ENCODE measurements around the gene SYNDIG1. TPM values are rescaled to one million over a fixed set of nuclear protein-coding genes. Genes with fewer than 3 reads are reported as not detected.

SYNDIG1 gene
- total RNA-seq, 3 donors from 2014 or later = not detected

- Mint-ChIP-seq H3K4me3 (no peak overlapping the region), H3K36me3 (ENCODE audit: insufficient read depth) (no peaks in the 10 kb centered on the region), H3K27me3 (ENCODE audit: low read depth) (peaks cover 48% of the 10 kb centered on the region), H3K4me1 (ENCODE audit: low read depth) (peaks cover 9% of the 10 kb centered on the region), H3K9me3 (no peaks in the 10 kb centered on the region)
- no peak for ATAC-seq
- DNase-seq = no peak
Observed at GRCh38 chr20:24472426-24472825, 3.0 kb downstream of the SYNDIG1 start.

- Mint-ChIP-seq H3K9me3 (no peaks in the 10 kb centered on the region), H3K4me3 (no peak overlapping the region), H3K36me3 (ENCODE audit: insufficient read depth) (no peaks in the 10 kb centered on the region), H3K27me3 (ENCODE audit: low read depth) (peaks cover 36% of the 10 kb centered on the region), H3K4me1 (ENCODE audit: low read depth) (peaks cover 9% of the 10 kb centered on the region)
- ATAC-seq = no peak
- DNase-seq = no peak
Observed at GRCh38 chr20:24473435-24474223, 4.2 kb downstream of the SYNDIG1 start.

GRCh38 chr20:24477831-24478547 is 8.6 kb downstream of the SYNDIG1 start:
- Mint-ChIP-seq H3K36me3 (ENCODE audit: insufficient read depth) (no peaks in the 10 kb centered on the region), H3K4me1 (ENCODE audit: low read depth) (no peaks in the 10 kb centered on the region), H3K9me3 (no peaks in the 10 kb centered on the region), H3K27me3 (ENCODE audit: low read depth) (peaks cover 7% of the 10 kb centered on the region), H3K4me3 (no peak overlapping the region)
- DNase-seq = no peak
- no peak for ATAC-seq

- ATAC-seq = no peak
- no peak for DNase-seq
- Mint-ChIP-seq H3K27me3 (ENCODE audit: low read depth) (peaks cover 7% of the 10 kb centered on the region), H3K9me3 (no peaks in the 10 kb centered on the region), H3K4me1 (ENCODE audit: low read depth) (no peaks in the 10 kb centered on the region), H3K36me3 (ENCODE audit: insufficient read depth) (no peaks in the 10 kb centered on the region), H3K4me3 (no peak overlapping the region)
Observed at GRCh38 chr20:24478584-24478983, 9.2 kb downstream of the SYNDIG1 start.

GRCh38 chr20:24479106-24479505 is 9.7 kb downstream of the SYNDIG1 start:
- Mint-ChIP-seq H3K4me1 (ENCODE audit: low read depth) (no peaks in the 10 kb centered on the region), H3K9me3 (no peaks in the 10 kb centered on the region), H3K4me3 (no peak overlapping the region), H3K36me3 (ENCODE audit: insufficient read depth) (no peaks in the 10 kb centered on the region), H3K27me3 (ENCODE audit: low read depth) (peaks cover 7% of the 10 kb centered on the region)
- DNase-seq (no peak), ATAC-seq (no peak)

GRCh38 chr20:24479595-24479994 is 10.2 kb downstream of the SYNDIG1 start:
- H3K27me3 Mint-ChIP-seq (ENCODE audit: low read depth) = peaks cover 2% of the 10 kb centered on the region
- H3K4me1 Mint-ChIP-seq (ENCODE audit: low read depth) = no peaks in the 10 kb centered on the region
- no peak for DNase-seq
- no peaks in the 10 kb centered on the region for H3K9me3 Mint-ChIP-seq
- H3K36me3 Mint-ChIP-seq (ENCODE audit: insufficient read depth) = no peaks in the 10 kb centered on the region
- no peak overlapping the region for H3K4me3 Mint-ChIP-seq
- no peak for ATAC-seq

GRCh38 chr20:24480509-24480908 is 11.1 kb downstream of the SYNDIG1 start:
- Mint-ChIP-seq H3K4me1 (ENCODE audit: low read depth) (no peaks in the 10 kb centered on the region), H3K4me3 (no peak overlapping the region), H3K27me3 (ENCODE audit: low read depth) (peaks cover 2% of the 10 kb centered on the region), H3K9me3 (no peaks in the 10 kb centered on the region), H3K36me3 (ENCODE audit: insufficient read depth) (no peaks in the 10 kb centered on the region)
- DNase-seq (no peak), ATAC-seq (no peak)

- Mint-ChIP-seq H3K36me3 (ENCODE audit: insufficient read depth) (no peaks in the 10 kb centered on the region), H3K4me1 (ENCODE audit: low read depth) (no peaks in the 10 kb centered on the region), H3K27me3 (ENCODE audit: low read depth) (peaks cover 2% of the 10 kb centered on the region), H3K9me3 (no peaks in the 10 kb centered on the region), H3K4me3 (no peak overlapping the region)
- no peak for DNase-seq
- ATAC-seq = no peak
Observed at GRCh38 chr20:24481173-24481572, 11.7 kb downstream of the SYNDIG1 start.

GRCh38 chr20:24483435-24484080 is 14.1 kb downstream of the SYNDIG1 start:
- no peaks in the 10 kb centered on the region for H3K9me3 Mint-ChIP-seq

GRCh38 chr20:24484081-24484450 is 14.6 kb downstream of the SYNDIG1 start:
- Mint-ChIP-seq H3K27me3 (ENCODE audit: low read depth) (peaks cover 3% of the 10 kb centered on the region), H3K9me3 (no peaks in the 10 kb centered on the region), H3K36me3 (ENCODE audit: insufficient read depth) (no peaks in the 10 kb centered on the region), H3K4me3 (no peak overlapping the region), H3K4me1 (ENCODE audit: low read depth) (no peaks in the 10 kb centered on the region)
- DNase-seq (no peak), ATAC-seq (no peak)

More at GRCh38 chr20:24483435-24484080, 14.1 kb downstream of the SYNDIG1 start:
- ATAC-seq (no peak), DNase-seq (no peak)
- H3K36me3 Mint-ChIP-seq (ENCODE audit: insufficient read depth) = no peaks in the 10 kb centered on the region
- peaks cover 2% of the 10 kb centered on the region for H3K27me3 Mint-ChIP-seq (ENCODE audit: low read depth)
- no peaks in the 10 kb centered on the region for H3K4me1 Mint-ChIP-seq (ENCODE audit: low read depth)
- H3K4me3 Mint-ChIP-seq = no peak overlapping the region

GRCh38 chr20:24485981-24486380 is 16.6 kb downstream of the SYNDIG1 start:
- Mint-ChIP-seq H3K4me1 (ENCODE audit: low read depth) (no peaks in the 10 kb centered on the region), H3K9me3 (no peaks in the 10 kb centered on the region), H3K4me3 (no peak overlapping the region), H3K27me3 (ENCODE audit: low read depth) (peaks cover 1% of the 10 kb centered on the region), H3K36me3 (ENCODE audit: insufficient read depth) (no peaks in the 10 kb centered on the region)
- ATAC-seq (no peak), DNase-seq (no peak)

GRCh38 chr20:24487240-24487639 is 17.8 kb downstream of the SYNDIG1 start:
- Mint-ChIP-seq H3K9me3 (no peaks in the 10 kb centered on the region), H3K27me3 (ENCODE audit: low read depth) (peaks cover 1% of the 10 kb centered on the region), H3K4me1 (ENCODE audit: low read depth) (no peaks in the 10 kb centered on the region), H3K4me3 (no peak overlapping the region), H3K36me3 (ENCODE audit: insufficient read depth) (no peaks in the 10 kb centered on the region)
- no peak for DNase-seq
- no peak for ATAC-seq

GRCh38 chr20:24487648-24488047 is 18.2 kb downstream of the SYNDIG1 start:
- H3K4me3 Mint-ChIP-seq = no peak overlapping the region
- ATAC-seq = no peak
- H3K9me3 Mint-ChIP-seq = no peaks in the 10 kb centered on the region
- DNase-seq = no peak
- H3K27me3 Mint-ChIP-seq (ENCODE audit: low read depth) = peaks cover 1% of the 10 kb centered on the region
- H3K36me3 Mint-ChIP-seq (ENCODE audit: insufficient read depth) = no peaks in the 10 kb centered on the region
- H3K4me1 Mint-ChIP-seq (ENCODE audit: low read depth) = no peaks in the 10 kb centered on the region

GRCh38 chr20:24488064-24488799 is 18.8 kb downstream of the SYNDIG1 start:
- Mint-ChIP-seq H3K36me3 (ENCODE audit: insufficient read depth) (no peaks in the 10 kb centered on the region), H3K9me3 (no peaks in the 10 kb centered on the region), H3K27me3 (ENCODE audit: low read depth) (peaks cover 1% of the 10 kb centered on the region), H3K4me3 (no peak overlapping the region), H3K4me1 (ENCODE audit: low read depth) (no peaks in the 10 kb centered on the region)
- ATAC-seq (no peak), DNase-seq (no peak)

Data from activated T-cell treated with anti-CD3 and anti-CD28 coated beads, Interleukin-2, amount 50 U/mL, for 4 hours (primary cell).